ENCODE results near the gene RIBC1.
"Not testable (repeated sequence)": the region's sequence is repeated elsewhere in the genome, so short reads cannot be mapped to it uniquely, and the experiment has no call there.

The RIBC1 gene

GRCh38 chrX:53422861-53423306, at the start of gene RIBC1:
RIBC1 (plus strand) TSS chrX:53422873; CDS start chrX:53426277, 3,404 bp downstream.
- no peak for DNase-seq

- DNase-seq = no peak
These were observed 49.4 kb upstream of the RIBC1 start for GRCh38 chrX:53373307-53373706.

GRCh38 chrX:53374222-53374820, 48.4 kb upstream of the RIBC1 start:
- DNase-seq = peak; percentile 18

GRCh38 chrX:53374923-53375322, 47.8 kb upstream of the RIBC1 start:
- DNase-seq = no peak

- no peak for DNase-seq
These were observed 45.8 kb upstream of the RIBC1 start for GRCh38 chrX:53376888-53377287.

- DNase-seq = no peak
These were observed 45.2 kb upstream of the RIBC1 start for GRCh38 chrX:53377464-53377863.

- DNase-seq = no peak
These were observed 43.5 kb upstream of the RIBC1 start for GRCh38 chrX:53379008-53379710.

GRCh38 chrX:53379747-53380146, 42.9 kb upstream of the RIBC1 start:
- no peak for DNase-seq

GRCh38 chrX:53383376-53384076, 39.1 kb upstream of the RIBC1 start:
- DNase-seq = no peak

- no peak for DNase-seq
These were observed 26.9 kb upstream of the RIBC1 start for GRCh38 chrX:53395605-53396298.

- no peak for DNase-seq
These were observed 24.5 kb upstream of the RIBC1 start for GRCh38 chrX:53398216-53398615.

- DNase-seq = no peak
These were observed 19.1 kb upstream of the RIBC1 start for GRCh38 chrX:53403535-53403934.

GRCh38 chrX:53412446-53412845, 10.2 kb upstream of the RIBC1 start:
- no peak for DNase-seq

- not testable (repeated sequence) for DNase-seq
These were observed 2.3 kb upstream of the RIBC1 start for GRCh38 chrX:53420351-53420750.

GRCh38 chrX:53421125-53421524, 1.5 kb upstream of the RIBC1 start:
- no peak for DNase-seq

GRCh38 chrX:53421772-53422085, 944 bp upstream of the RIBC1 start:
- DNase-seq = no peak

- peak; percentile 94 for DNase-seq
These were observed 400 bp upstream of the RIBC1 start, which contains the start of gene SMC1A for GRCh38 chrX:53422086-53422860. SMC1A (minus strand) TSS chrX:53422654; CDS start chrX:53422600, 54 bp downstream.

GRCh38 chrX:53429755-53430154, 7.1 kb downstream of the RIBC1 start:
- DNase-seq = no peak

- no peak for DNase-seq
These were observed 7.6 kb downstream of the RIBC1 start for GRCh38 chrX:53430231-53430630.

- DNase-seq = peak; percentile 73
These were observed 11.3 kb downstream of the RIBC1 start, which contains the start of gene HSD17B10 for GRCh38 chrX:53433651-53434639. HSD17B10 (minus strand) TSS chrX:53434370; CDS start chrX:53434345, 25 bp downstream.

GRCh38 chrX:53435997-53436396, 13.3 kb downstream of the RIBC1 start:
- DNase-seq = peak; percentile 42

Measured in fibroblast of skin of right quadriceps (primary cell).